HepG2 (cell line): ENCODE results near the gene ZG16. TPM values are rescaled to one million over a fixed set of nuclear protein-coding genes. Genes with fewer than 3 reads are reported as not detected.
A peak's percentile ranks its signal among the peaks of the same experiment; 100 is the strongest.

Source experiments
- EHMT2 ChIP-seq: fragments of 200-600 bp; sonication (generic); IDR thresholded peaks from 2 replicates; pipeline ENCODE4 v1.7.0; 2017; ENCODE audit warnings: antibody characterized with exemption, low read depth, low read length, borderline replicate concordance
- FOSL2 ChIP-seq: sonication (generic); formaldehyde crosslinking; IDR thresholded peaks from 2 replicates; pipeline ENCODE4 v1.4.0; 2020; ENCODE audit warnings: missing genetic modification reagents
- GLI4 ChIP-seq: sonication (generic); formaldehyde crosslinking; IDR thresholded peaks from 2 replicates; pipeline ENCODE4 v1.5.1; 2020; ENCODE audit warnings: missing genetic modification reagents, mild to moderate bottlenecking, moderate library complexity, borderline replicate concordance
- HMG20A ChIP-seq: IDR thresholded peaks from 2 replicates; pipeline ENCODE4 v1.6.1; 2016; ENCODE audit warnings: borderline replicate concordance
- IKZF1 ChIP-seq: fragments of 450-650 bp; IDR thresholded peaks from 2 replicates; pipeline ENCODE4 v1.7.1; 2016
- KMT2A ChIP-seq: sonication (generic); formaldehyde crosslinking; IDR thresholded peaks from 2 replicates; pipeline ENCODE4 v1.4.0; 2020; ENCODE audit warnings: missing genetic modification reagents
- RELA ChIP-seq: sonication (generic); formaldehyde crosslinking; IDR thresholded peaks from 2 replicates; pipeline ENCODE4 v1.4.0; 2020; ENCODE audit warnings: missing genetic modification reagents
- RFXAP ChIP-seq: sonication (generic); formaldehyde crosslinking; IDR thresholded peaks from 2 replicates; pipeline ENCODE4 v1.4.0; 2020; ENCODE audit warnings: missing genetic modification reagents, borderline replicate concordance
- RORA ChIP-seq: sonication (generic); formaldehyde crosslinking; IDR thresholded peaks from 2 replicates; pipeline ENCODE4 v1.5.0; 2020; ENCODE audit warnings: mild to moderate bottlenecking, missing genetic modification reagents, moderate library complexity
- SRF ChIP-seq: IDR thresholded peaks from 2 replicates; pipeline ENCODE4 v1.6.1; 2011; ENCODE audit warnings: mild to moderate bottlenecking, low read depth, low read length, moderate library complexity
- TMF1 ChIP-seq: sonication (generic); formaldehyde crosslinking; IDR thresholded peaks from 2 replicates; pipeline ENCODE4 v1.8.1; 2022; ENCODE audit warnings: low read depth, missing genetic modification reagents
- TRIM24 ChIP-seq: sonication (generic); formaldehyde crosslinking; IDR thresholded peaks from 2 replicates; pipeline ENCODE4 v1.8.0; 2022; ENCODE audit warnings: mild to moderate bottlenecking, missing genetic modification reagents
- TSC22D2 ChIP-seq: sonication (generic); formaldehyde crosslinking; IDR thresholded peaks from 2 replicates; pipeline ENCODE4 v1.5.1; 2020; ENCODE audit warnings: missing genetic modification reagents, mild to moderate bottlenecking, borderline replicate concordance
- ZBTB20 ChIP-seq: sonication (generic); formaldehyde crosslinking; IDR thresholded peaks from 2 replicates; pipeline ENCODE4 v1.8.1; 2023; ENCODE audit warnings: missing genetic modification reagents, low read depth, mild to moderate bottlenecking, borderline replicate concordance
- ZBTB7A ChIP-seq: sonication (generic); formaldehyde crosslinking; IDR thresholded peaks from 2 replicates; pipeline ENCODE4 v1.8.0; 2022; ENCODE audit warnings: mild to moderate bottlenecking, missing genetic modification reagents
- ZFP36L1 ChIP-seq: sonication (generic); formaldehyde crosslinking; IDR thresholded peaks from 2 replicates; pipeline ENCODE4 v1.8.0; 2022; ENCODE audit warnings: mild to moderate bottlenecking, missing genetic modification reagents, moderate library complexity
- ZFY ChIP-seq: sonication (generic); formaldehyde crosslinking; IDR thresholded peaks from 2 replicates; pipeline ENCODE4 v1.4.0; 2020; ENCODE audit warnings: missing genetic modification reagents
- ZNF20 ChIP-seq: sonication (generic); formaldehyde crosslinking; IDR thresholded peaks from 2 replicates; pipeline ENCODE4 v1.4.0; 2020; ENCODE audit warnings: mild to moderate bottlenecking, moderate library complexity, missing genetic modification reagents
- ZNF335 ChIP-seq: sonication (generic); formaldehyde crosslinking; IDR thresholded peaks from 2 replicates; pipeline ENCODE4 v1.4.0; 2020; ENCODE audit warnings: missing genetic modification reagents
- ZNF563 ChIP-seq: sonication (generic); formaldehyde crosslinking; IDR thresholded peaks from 2 replicates; pipeline ENCODE4 v1.8.0; 2022; ENCODE audit warnings: mild to moderate bottlenecking, moderate library complexity, missing genetic modification reagents
- polyA plus RNA-seq, 8 experiments: library from polyadenylated mRNA; depleted of rRNA in 3 of 8; stranded (reverse) in 7 of 8; unstranded in 1 of 8; fragments of >200 nt; fragmentation: Illumina TruSeq in 4 of 8; extraction: Trizol in 4 of 8; gene quantifications; 2 replicates each; pipeline versions ENCODE4 v1.2.1 to v1.2.3, GENCODE V29; 2011 to 2016; ENCODE audit warnings: low read depth in 4 of 8, missing spikeins in 1 of 8, mixed read lengths in 1 of 8; ENCODE audit not compliant: insufficient read depth in 1 of 8
- total RNA-seq, 5 experiments: library from RNA; depleted of rRNA; stranded (reverse); fragments of >200 nt; fragmentation: Illumina TruSeq; extraction: Trizol; gene quantifications; 2 replicates each; pipeline ENCODE4 v1.2.3, GENCODE V29; 2016; ENCODE audit warnings: low read depth in 1 of 5
- TF ChIP-seq, protein P1 (sequence below): conservative IDR thresholded peaks from 2 replicates; pipeline ENCODE4 v1.6.1; 2018; ENCODE audit warnings: missing genetic modification reagents
- TF ChIP-seq, protein P2 (sequence below): IDR thresholded peaks from 2 replicates; pipeline ENCODE4 v1.6.1; 2016
- TF ChIP-seq, protein P3 (sequence below): sonication (generic); formaldehyde crosslinking; conservative IDR thresholded peaks from 2 replicates; pipeline ENCODE4 v1.4.0; 2020; ENCODE audit warnings: mild to moderate bottlenecking, missing genetic modification reagents, moderate library complexity
- TF ChIP-seq, protein P4 (sequence below): sonication (generic); formaldehyde crosslinking; IDR thresholded peaks from 2 replicates; pipeline ENCODE4 v1.4.0; 2020; ENCODE audit warnings: low read depth, mild to moderate bottlenecking, missing genetic modification reagents

Gene ZG16
- total and polyA plus RNA-seq, 2 of the 13 experiments (the other 11 are each of a cell fraction or from before 2014, with no cell fraction given) = 0.04 to 0.07 TPM

DNA sequence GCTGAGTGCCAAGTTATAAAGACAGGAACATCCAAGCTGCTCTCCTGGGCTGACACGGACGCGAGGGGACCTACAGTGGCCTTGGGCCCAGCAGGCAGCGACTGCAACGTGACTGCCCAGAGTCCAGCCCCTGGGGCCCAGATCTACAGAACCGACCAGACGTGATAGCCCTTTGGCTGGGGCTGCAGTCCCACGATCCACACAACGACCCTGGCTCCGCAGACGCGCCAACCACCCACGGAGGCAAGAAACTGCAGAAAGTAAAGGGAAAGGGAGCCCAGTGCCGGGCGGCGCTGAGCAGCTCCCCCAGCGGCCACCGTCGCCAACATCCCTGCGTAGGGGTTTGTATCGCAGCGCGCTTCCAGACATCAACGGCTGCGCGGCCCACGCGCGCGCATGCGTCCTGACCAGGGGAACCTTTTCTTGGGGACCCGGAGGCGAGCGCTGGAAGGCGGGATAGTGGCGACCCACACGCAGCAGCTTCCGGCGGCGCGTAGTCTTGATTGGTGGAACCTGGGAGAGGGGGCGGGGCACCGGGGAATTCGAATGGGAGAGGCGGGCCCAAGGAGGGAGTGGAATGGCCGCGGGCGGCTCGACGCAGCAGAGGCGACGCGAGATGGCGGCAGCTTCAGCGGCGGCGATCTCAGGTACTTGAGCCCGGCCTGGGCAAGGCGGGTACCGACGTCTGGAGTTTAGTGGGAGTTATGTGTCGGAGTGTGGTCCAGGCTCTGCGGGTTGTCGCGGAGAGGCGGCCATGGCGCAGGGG lies 12.3 kb downstream of the ZG16 start, which contains the start of gene KIF22 (continued):
- TF ChIP-seq ZBTB20 (peak; percentile 68; the same call in 1 of the 2 replicates), GLI4 (CRISPR knock-in tag) (no peak), ZFY (CRISPR knock-in tag) (peak; percentile 89), TSC22D2 (CRISPR knock-in tag) (peak; percentile 78; the same call in 1 of the 2 replicates), ZBTB7A (CRISPR knock-in tag) (peak; percentile 58), SRF (peak; percentile 48; the same call in 1 of the 2 replicates), ZNF20 (CRISPR knock-in tag) (no peak), HMG20A (CRISPR knock-in tag) (no peak; the same call in 1 of the 2 replicates), TRIM24 (CRISPR knock-in tag) (no peak), EHMT2 (no peak), ZNF563 (CRISPR knock-in tag) (no peak; the same call in 1 of the 2 replicates), FOSL2 (no peak; the same call in none of the 2 replicates), RFXAP (CRISPR knock-in tag) (peak; percentile 84; the same call in 1 of the 2 replicates), IKZF1 (no peak), KMT2A (peak; percentile 96), TMF1 (CRISPR knock-in tag) (no peak; the same call in 1 of the 2 replicates), ZFP36L1 (CRISPR knock-in tag) (peak; percentile 93), RORA (no peak), ZNF335 (0 out of 2 replicates have a peak, but pooled peaks have one; percentile 51), RELA (CRISPR knock-in tag) (peak; percentile 95; the same call in 1 of the 2 replicates)
- TF ChIP-seq, protein P1, sequence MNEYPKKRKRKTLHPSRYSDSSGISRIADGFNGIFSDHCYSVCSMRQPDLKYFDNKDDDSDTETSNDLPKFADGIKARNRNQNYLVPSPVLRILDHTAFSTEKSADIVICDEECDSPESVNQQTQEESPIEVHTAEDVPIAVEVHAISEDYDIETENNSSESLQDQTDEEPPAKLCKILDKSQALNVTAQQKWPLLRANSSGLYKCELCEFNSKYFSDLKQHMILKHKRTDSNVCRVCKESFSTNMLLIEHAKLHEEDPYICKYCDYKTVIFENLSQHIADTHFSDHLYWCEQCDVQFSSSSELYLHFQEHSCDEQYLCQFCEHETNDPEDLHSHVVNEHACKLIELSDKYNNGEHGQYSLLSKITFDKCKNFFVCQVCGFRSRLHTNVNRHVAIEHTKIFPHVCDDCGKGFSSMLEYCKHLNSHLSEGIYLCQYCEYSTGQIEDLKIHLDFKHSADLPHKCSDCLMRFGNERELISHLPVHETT (CRISPR knock-in tag) = peak; percentile 74
- TF ChIP-seq, protein P2, sequence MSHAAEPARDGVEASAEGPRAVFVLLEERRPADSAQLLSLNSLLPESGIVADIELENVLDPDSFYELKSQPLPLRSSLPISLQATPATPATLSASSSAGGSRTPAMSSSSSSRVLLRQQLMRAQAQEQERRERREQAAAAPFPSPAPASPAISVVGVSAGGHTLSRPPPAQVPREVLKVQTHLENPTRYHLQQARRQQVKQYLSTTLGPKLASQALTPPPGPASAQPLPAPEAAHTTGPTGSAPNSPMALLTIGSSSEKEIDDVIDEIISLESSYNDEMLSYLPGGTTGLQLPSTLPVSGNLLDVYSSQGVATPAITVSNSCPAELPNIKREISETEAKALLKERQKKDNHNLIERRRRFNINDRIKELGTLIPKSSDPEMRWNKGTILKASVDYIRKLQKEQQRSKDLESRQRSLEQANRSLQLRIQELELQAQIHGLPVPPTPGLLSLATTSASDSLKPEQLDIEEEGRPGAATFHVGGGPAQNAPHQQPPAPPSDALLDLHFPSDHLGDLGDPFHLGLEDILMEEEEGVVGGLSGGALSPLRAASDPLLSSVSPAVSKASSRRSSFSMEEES (CRISPR knock-in tag) = peak; percentile 59
- TF ChIP-seq, protein P3, sequence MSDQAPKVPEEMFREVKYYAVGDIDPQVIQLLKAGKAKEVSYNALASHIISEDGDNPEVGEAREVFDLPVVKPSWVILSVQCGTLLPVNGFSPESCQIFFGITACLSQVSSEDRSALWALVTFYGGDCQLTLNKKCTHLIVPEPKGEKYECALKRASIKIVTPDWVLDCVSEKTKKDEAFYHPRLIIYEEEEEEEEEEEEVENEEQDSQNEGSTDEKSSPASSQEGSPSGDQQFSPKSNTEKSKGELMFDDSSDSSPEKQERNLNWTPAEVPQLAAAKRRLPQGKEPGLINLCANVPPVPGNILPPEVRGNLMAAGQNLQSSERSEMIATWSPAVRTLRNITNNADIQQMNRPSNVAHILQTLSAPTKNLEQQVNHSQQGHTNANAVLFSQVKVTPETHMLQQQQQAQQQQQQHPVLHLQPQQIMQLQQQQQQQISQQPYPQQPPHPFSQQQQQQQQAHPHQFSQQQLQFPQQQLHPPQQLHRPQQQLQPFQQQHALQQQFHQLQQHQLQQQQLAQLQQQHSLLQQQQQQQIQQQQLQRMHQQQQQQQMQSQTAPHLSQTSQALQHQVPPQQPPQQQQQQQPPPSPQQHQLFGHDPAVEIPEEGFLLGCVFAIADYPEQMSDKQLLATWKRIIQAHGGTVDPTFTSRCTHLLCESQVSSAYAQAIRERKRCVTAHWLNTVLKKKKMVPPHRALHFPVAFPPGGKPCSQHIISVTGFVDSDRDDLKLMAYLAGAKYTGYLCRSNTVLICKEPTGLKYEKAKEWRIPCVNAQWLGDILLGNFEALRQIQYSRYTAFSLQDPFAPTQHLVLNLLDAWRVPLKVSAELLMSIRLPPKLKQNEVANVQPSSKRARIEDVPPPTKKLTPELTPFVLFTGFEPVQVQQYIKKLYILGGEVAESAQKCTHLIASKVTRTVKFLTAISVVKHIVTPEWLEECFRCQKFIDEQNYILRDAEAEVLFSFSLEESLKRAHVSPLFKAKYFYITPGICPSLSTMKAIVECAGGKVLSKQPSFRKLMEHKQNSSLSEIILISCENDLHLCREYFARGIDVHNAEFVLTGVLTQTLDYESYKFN = peak; percentile 58
- TF ChIP-seq, protein P4, sequence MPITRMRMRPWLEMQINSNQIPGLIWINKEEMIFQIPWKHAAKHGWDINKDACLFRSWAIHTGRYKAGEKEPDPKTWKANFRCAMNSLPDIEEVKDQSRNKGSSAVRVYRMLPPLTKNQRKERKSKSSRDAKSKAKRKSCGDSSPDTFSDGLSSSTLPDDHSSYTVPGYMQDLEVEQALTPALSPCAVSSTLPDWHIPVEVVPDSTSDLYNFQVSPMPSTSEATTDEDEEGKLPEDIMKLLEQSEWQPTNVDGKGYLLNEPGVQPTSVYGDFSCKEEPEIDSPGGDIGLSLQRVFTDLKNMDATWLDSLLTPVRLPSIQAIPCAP (CRISPR knock-in tag) = no peak
